ENCODE results near the gene DCAF17.
"Not testable (repeated sequence)": the region's sequence is repeated elsewhere in the genome, so short reads cannot be mapped to it uniquely, and the experiment has no call there.

The DCAF17 gene

DNA sequence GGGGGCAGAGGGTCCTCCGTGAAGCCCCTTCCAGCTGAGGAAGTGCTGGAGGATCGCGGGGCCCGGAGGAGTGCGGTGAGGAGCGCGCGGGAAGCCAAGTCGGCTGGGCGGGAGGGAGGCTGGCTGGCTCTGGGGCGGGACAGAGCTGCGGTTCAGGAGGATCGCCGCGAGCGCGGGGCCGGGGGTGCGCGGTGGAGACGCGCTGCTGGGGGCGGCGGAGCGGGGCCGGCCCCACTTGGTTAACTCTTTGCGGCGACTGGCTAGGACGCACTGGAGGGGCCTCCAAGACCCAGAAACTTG lies 88.7 kb downstream of the DCAF17 start:
- Histone ChIP-seq H3K9ac (ENCODE audit: low read depth, low read length) (peak overlapping the region; percentile 85), H3K4me1 (ENCODE audit: insufficient read depth, low read length) (peaks cover 10% of the 10 kb centered on the region), H3K36me3 (ENCODE audit: insufficient read depth, low read length) (no peaks in the 10 kb centered on the region), H3K9me3 (ENCODE audit: control insufficient read depth, insufficient read depth, low read length) (no peaks in the 10 kb centered on the region)

DNA sequence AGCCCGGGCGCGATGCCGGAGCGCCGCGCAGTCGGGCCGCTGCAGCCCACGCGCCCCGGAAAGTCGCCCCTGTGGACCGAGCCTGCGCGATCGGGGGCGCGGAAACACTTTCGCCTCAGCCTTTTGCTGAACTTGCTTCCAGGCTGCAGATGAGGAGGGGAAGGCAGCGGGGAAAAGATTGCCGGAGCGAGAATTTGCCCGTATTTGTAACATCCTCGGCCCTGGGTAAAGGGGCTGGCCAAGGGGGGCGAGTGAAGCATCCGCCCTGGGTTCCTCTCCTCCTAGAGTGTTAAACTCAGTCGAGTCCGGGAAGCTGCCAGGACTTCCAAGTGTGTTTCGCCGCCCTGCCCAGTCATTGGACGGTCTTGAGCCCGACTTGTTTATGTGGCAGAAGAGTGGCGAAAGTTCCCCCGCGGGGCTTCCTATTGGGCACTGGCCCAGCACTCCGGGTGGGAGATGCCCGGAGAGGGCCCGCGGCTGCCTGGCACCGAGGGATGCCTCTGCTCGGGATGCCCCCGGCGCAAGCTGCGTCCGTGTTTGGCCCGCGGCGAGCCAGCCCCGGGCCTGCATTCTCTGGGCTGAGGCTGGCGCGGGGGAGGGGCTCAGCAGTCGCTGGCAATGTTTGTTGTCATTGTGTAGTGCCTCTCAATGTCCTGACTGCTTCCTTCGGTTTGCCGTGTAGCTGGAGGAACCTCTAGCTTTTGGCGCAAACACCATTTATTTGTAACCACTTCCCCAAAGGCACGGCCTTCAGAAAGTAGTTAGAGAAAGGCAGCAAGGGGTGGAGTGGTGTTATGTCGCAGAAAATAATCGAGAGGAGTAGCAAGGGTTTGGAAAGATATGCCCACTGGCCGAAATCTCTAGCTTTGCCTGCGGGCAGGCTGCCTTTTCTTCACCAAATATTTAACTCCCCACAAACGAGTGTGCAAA lies 89.3 kb downstream of the DCAF17 start:
- no peaks in the 10 kb centered on the region for H3K36me3 ChIP-seq (ENCODE audit: insufficient read depth, low read length)
- peaks cover 10% of the 10 kb centered on the region for H3K4me1 ChIP-seq (ENCODE audit: insufficient read depth, low read length)
- H3K9ac ChIP-seq (ENCODE audit: low read depth, low read length), result peak overlapping the region; percentile 85
- H3K9me3 ChIP-seq (ENCODE audit: control insufficient read depth, insufficient read depth, low read length), result no peaks in the 10 kb centered on the region

DNA sequence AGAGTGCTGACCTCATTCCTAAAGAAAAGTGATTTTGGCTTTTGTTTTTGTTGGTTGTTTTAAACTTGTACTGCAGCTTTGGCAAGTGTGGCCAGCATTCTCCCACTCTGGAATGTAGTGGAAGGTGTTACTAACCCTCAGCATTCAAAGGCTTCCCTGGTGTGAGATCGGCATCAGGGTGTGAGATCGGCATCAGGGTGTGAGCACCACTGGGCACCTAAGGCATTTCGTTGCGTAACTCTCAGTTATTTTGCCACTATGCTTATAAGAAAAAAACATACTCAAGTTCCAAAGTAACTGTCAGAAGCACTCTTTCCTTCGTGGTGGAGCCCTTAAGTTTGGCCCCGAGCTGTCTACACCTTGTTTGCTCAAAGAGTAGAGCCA lies 90.0 kb downstream of the DCAF17 start:
- H3K4me1 ChIP-seq (ENCODE audit: insufficient read depth, low read length), result peaks cover 10% of the 10 kb centered on the region
- H3K36me3 ChIP-seq (ENCODE audit: insufficient read depth, low read length), result no peaks in the 10 kb centered on the region
- peak overlapping the region; percentile 85 for H3K9ac ChIP-seq (ENCODE audit: low read depth, low read length)
- H3K9me3 ChIP-seq (ENCODE audit: control insufficient read depth, insufficient read depth, low read length), result no peaks in the 10 kb centered on the region

DNA sequence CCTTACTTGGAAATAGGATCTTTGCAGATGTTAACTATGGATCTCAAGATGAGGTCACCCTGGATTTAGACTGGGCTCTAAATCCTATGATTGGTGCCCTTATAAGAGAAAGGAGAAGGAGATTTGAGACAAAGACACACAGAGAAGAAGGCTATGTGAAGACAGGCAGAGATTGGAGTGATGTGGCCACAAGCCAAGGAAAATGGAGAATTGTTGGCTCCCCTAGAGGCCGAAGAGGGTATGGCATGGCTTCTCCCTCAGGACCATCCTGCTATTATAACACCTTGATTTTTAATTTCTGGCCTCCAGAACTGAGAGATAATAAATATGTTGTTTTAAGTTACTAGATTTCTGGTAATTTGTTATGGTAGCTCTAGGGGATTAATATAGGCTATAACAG lies 95.9 kb downstream of the DCAF17 start:
- no peak overlapping the region for H3K9ac ChIP-seq (ENCODE audit: low read depth, low read length)
- H3K36me3 ChIP-seq (ENCODE audit: insufficient read depth, low read length), result no peaks in the 10 kb centered on the region
- H3K4me1 ChIP-seq (ENCODE audit: insufficient read depth, low read length), result no peaks in the 10 kb centered on the region
- no peaks in the 10 kb centered on the region for H3K9me3 ChIP-seq (ENCODE audit: control insufficient read depth, insufficient read depth, low read length)

DNA sequence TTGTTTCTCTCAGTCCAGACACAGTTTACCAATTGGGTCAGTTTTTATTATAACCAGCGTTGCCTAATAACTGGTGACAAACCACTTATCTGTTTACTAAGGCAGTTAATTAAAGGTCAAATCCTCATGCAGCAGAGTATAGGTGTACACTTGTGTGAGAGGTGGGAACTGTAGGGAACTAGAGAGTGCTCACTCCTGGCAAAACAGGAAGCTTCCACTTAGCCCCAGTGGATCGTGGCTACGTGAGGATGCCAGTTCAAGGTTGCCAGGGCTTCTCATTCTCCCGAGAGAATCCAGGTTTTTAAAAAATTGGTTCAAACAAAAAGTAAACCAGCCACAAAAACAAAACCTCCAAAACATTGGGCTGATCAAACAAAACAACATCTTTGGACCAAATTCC lies 96.4 kb downstream of the DCAF17 start:
- Histone ChIP-seq H3K36me3 (ENCODE audit: insufficient read depth, low read length) (no peaks in the 10 kb centered on the region), H3K9ac (ENCODE audit: low read depth, low read length) (no peak overlapping the region), H3K4me1 (ENCODE audit: insufficient read depth, low read length) (no peaks in the 10 kb centered on the region), H3K9me3 (ENCODE audit: control insufficient read depth, insufficient read depth, low read length) (no peaks in the 10 kb centered on the region)

DNA sequence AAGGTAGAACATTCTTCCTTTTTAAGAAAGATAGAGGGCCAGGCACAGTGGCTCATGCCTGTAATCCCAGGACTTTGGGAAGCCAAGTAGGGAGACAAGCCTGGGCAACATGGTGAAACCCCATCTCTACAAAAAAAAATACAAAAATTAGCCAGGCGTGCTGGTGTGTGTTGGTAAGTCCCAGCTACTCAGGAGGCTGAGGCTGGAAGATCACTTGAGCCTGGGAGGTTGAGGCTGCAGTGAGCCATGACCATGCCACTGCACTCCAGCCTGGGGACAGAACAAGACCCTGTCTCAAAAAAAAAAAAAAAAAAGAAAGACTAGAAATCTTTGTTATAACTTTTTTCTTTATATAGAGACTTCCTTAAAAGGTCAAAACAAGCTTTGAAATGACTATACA lies 96.8 kb downstream of the DCAF17 start:
- not testable (repeated sequence) for H3K4me1 ChIP-seq (ENCODE audit: insufficient read depth, low read length); H3K9ac ChIP-seq (ENCODE audit: low read depth, low read length); H3K9me3 ChIP-seq (ENCODE audit: control insufficient read depth, insufficient read depth, low read length)

DNA sequence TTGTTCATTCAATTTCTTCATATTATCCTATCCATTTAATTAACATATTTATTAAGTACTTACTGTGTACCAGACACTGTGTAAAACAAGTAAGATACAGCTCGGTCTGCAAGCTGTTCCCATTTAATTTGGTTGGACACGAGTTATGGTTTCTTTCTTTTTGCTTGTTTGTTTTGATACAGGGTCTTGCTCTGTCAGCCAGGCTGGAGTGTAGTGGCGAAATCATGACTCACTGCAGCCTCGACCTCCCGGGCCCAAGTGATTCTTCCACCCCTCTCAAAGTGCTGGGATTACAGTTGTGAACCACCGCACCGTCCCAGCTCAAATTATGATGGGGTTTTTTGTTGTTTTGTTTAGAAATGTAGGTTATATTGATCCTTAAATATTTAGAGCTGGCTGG lies 97.3 kb downstream of the DCAF17 start:
- Histone ChIP-seq H3K36me3 (ENCODE audit: insufficient read depth, low read length) (no peaks in the 10 kb centered on the region; the same call in 1 of the 2 replicates), H3K9ac (ENCODE audit: low read depth, low read length) (no peak overlapping the region)

More for the DNA sequence above, 96.8 kb downstream of the DCAF17 start:
- H3K36me3 ChIP-seq (ENCODE audit: insufficient read depth, low read length), result not testable (repeated sequence)

DNA sequence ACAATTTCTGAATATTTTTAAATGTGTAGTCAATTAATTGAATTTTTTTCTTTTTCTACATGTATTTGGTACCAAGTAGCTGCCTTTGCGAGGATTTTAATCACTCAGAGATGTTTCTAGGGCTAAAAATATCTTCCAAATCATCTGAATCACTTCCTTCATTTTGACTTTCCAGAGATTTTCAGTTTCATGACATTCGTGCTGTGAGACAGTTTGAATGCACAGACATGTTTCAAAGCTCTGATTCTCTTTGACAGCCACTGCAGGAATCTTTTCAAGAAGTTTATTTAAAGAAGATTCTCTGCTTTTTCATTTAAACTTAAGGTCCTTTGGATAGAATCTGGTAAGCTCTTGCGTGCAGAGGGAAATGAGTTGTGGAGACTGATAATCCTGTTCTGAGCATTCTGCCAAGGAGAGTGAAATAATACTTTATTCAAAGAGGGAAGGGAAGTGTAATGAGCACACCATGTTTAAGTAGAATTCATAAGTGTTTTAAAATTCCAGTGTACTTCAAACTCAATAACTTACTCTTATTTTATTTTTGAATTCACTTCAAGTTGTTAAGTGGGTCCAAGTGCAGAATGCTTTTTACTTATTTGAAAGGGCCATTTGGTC lies 97.9 kb downstream of the DCAF17 start:
- Histone ChIP-seq H3K4me1 (ENCODE audit: insufficient read depth, low read length) (no peaks in the 10 kb centered on the region), H3K9ac (ENCODE audit: low read depth, low read length) (no peak overlapping the region), H3K36me3 (ENCODE audit: insufficient read depth, low read length) (no peaks in the 10 kb centered on the region; the same call in 1 of the 2 replicates), H3K9me3 (ENCODE audit: control insufficient read depth, insufficient read depth, low read length) (no peaks in the 10 kb centered on the region)

More for the DNA sequence above, 97.3 kb downstream of the DCAF17 start:
- H3K4me1 ChIP-seq (ENCODE audit: insufficient read depth, low read length), result no peaks in the 10 kb centered on the region
- no peaks in the 10 kb centered on the region for H3K9me3 ChIP-seq (ENCODE audit: control insufficient read depth, insufficient read depth, low read length)

DNA sequence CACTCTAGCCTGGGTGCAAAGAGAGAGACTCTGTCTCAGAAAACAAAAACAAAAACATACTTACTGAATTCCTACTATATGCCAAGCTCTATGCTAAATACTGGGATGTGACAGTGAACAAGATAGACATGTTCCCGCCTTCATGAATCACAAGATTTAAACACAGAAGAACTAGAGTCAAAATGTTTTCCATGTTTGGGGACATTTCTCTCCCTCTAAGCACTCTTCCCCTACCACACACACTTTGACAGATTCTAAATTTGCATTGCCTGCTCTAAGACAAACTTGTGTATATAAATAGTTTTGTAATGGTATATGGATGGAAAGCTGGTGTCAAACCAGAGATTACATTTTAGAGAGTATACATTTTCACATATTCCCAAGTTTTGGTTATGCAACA lies 99.3 kb downstream of the DCAF17 start:
- H3K36me3 ChIP-seq (ENCODE audit: insufficient read depth, low read length), result no peaks in the 10 kb centered on the region; the same call in 1 of the 2 replicates
- no peak overlapping the region for H3K9ac ChIP-seq (ENCODE audit: low read depth, low read length)
- no peaks in the 10 kb centered on the region for H3K9me3 ChIP-seq (ENCODE audit: control insufficient read depth, insufficient read depth, low read length)
- H3K4me1 ChIP-seq (ENCODE audit: insufficient read depth, low read length), result no peaks in the 10 kb centered on the region

Data from ES-I3 (cell line).